ENCODE results near the gene MEX3D.

DNA sequence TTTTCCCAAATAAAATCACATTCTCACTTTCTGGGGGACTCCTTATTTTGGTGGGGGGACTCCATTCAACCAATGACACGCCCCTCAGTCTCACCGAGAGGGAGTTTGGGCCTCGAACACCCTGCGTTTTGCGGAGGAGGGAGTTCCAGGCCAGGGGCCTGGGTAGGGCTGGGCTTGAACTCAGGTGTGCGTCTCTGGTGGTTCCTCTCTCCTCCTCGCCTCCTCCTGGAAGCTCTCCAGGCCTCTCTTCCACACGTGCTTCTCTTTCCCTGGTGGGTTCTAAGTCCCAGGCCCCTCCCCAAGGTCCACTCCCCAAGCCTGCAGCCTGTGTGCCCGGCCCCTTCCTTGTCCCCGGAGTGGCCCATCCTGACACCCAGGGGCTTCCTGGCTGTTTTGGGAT is 14.7 kb downstream of the MEX3D start:
- TF ChIP-seq ZNF8 (CRISPR knock-in tag; IDR thresholded peaks at IDR 0.05), result no peak
- no peak for TF ChIP-seq PATZ1 (CRISPR knock-in tag; IDR thresholded peaks at IDR 0.05; ENCODE audit: borderline replicate concordance)
- TF ChIP-seq BACH2 (CRISPR knock-in tag; IDR thresholded peaks at IDR 0.05; ENCODE audit: borderline replicate concordance), result no peak
- no peak for TF ChIP-seq PPARA (CRISPR knock-in tag; IDR thresholded peaks at IDR 0.05; ENCODE audit: borderline replicate concordance)
- TF ChIP-seq TOX (CRISPR knock-in tag; IDR thresholded peaks at IDR 0.05; ENCODE audit: borderline replicate concordance), result no peak
- TF ChIP-seq, protein P1, sequence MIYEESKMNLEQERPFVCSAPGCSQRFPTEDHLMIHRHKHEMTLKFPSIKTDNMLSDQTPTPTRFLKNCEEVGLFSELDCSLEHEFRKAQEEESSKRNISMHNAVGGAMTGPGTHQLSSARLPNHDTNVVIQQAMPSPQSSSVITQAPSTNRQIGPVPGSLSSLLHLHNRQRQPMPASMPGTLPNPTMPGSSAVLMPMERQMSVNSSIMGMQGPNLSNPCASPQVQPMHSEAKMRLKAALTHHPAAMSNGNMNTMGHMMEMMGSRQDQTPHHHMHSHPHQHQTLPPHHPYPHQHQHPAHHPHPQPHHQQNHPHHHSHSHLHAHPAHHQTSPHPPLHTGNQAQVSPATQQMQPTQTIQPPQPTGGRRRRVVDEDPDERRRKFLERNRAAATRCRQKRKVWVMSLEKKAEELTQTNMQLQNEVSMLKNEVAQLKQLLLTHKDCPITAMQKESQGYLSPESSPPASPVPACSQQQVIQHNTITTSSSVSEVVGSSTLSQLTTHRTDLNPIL (CRISPR knock-in tag; IDR thresholded peaks at IDR 0.05; ENCODE audit: low read depth), result no peak
- TF ChIP-seq CSDC2 (CRISPR knock-in tag; IDR thresholded peaks at IDR 0.05), result no peak
- TF ChIP-seq ESRRG (CRISPR knock-in tag; IDR thresholded peaks at IDR 0.05), result no peak
- TF ChIP-seq ARNTL (CRISPR knock-in tag; IDR thresholded peaks at IDR 0.05; ENCODE audit: borderline replicate concordance, low read depth), result no peak
- no peak for TF ChIP-seq ZFP3 (CRISPR knock-in tag; IDR thresholded peaks at IDR 0.05)
- no peak for TF ChIP-seq RARB (CRISPR knock-in tag; IDR thresholded peaks at IDR 0.05)
